H9 (cell line): ENCODE data around the gene ZFPM1. TPM values are rescaled to one million over a fixed set of nuclear protein-coding genes. Genes with fewer than 3 reads are reported as not detected.

Experiments
- DNase-seq: peaks from one replicate; pipeline ENCODE4 v3.0.0-alpha.2; 2017
- H2AFZ ChIP-seq: one replicate; pipeline ENCODE4 v1.6.1; 2013; ENCODE audit warnings: mild to moderate bottlenecking, low read length, control low read depth, moderate library complexity
- H2AK5ac ChIP-seq: 2 replicates; pipeline ENCODE4 v1.6.1; 2013; ENCODE audit warnings: low read length, control low read depth, mixed read lengths; ENCODE audit not compliant: insufficient read length
- H2BK120ac ChIP-seq: one replicate; pipeline ENCODE4 v1.6.1; 2013; ENCODE audit warnings: low read depth, mild to moderate bottlenecking, low read length, control low read depth, inconsistent platforms; ENCODE audit not compliant: poor library complexity, severe bottlenecking
- H2BK12ac ChIP-seq: 2 replicates; pipeline ENCODE4 v1.6.1; 2013; ENCODE audit warnings: low read length, control low read depth, mixed read lengths, low read depth; ENCODE audit not compliant: insufficient read length
- H2BK15ac ChIP-seq: 2 replicates; pipeline ENCODE4 v1.6.1; 2013; ENCODE audit warnings: low read depth, low read length, control low read depth
- H2BK20ac ChIP-seq: one replicate; pipeline ENCODE4 v1.6.1; 2013; ENCODE audit warnings: low read depth, mild to moderate bottlenecking, low read length, control low read depth, inconsistent platforms; ENCODE audit not compliant: poor library complexity, severe bottlenecking
- H2BK5ac ChIP-seq: 2 replicates; pipeline ENCODE4 v1.6.1; 2013; ENCODE audit warnings: low read length, control low read depth, mixed read lengths; ENCODE audit not compliant: insufficient read length
- H3K14ac ChIP-seq: 2 replicates; pipeline ENCODE4 v1.6.1; 2013; ENCODE audit warnings: low read length, control low read depth; ENCODE audit not compliant: insufficient read depth
- H3K18ac ChIP-seq: 2 replicates; pipeline ENCODE4 v1.6.1; 2013; ENCODE audit warnings: low read depth, mild to moderate bottlenecking, mixed read lengths, low read length, control low read depth; ENCODE audit not compliant: insufficient read length
- H3K23ac ChIP-seq: 2 replicates; pipeline ENCODE4 v1.6.1; 2013; ENCODE audit warnings: low read length, control low read depth, mixed read lengths, low read depth; ENCODE audit not compliant: insufficient read length
- H3K23me2 ChIP-seq: 2 replicates; pipeline ENCODE4 v1.6.1; 2013; ENCODE audit warnings: low read depth, mild to moderate bottlenecking, mixed read lengths, low read length, control low read depth; ENCODE audit not compliant: insufficient read length, poor library complexity, severe bottlenecking
- H3K27ac ChIP-seq: 2 replicates; pipeline ENCODE4 v1.5.1; 2013; ENCODE audit warnings: low read length, control low read depth, mixed read lengths, low read depth; ENCODE audit not compliant: insufficient read length
- H3K27me3 ChIP-seq: 2 replicates; pipeline ENCODE4 v1.6.1; 2013; ENCODE audit warnings: low read length, control low read depth, inconsistent platforms; ENCODE audit not compliant: insufficient read depth
- H3K4ac ChIP-seq: 2 replicates; pipeline ENCODE4 v1.6.1; 2013; ENCODE audit warnings: low read depth, mild to moderate bottlenecking, control low read depth, inconsistent platforms, low read length, moderate library complexity
- H3K4me1 ChIP-seq: 2 replicates; pipeline ENCODE4 v1.6.1; 2013; ENCODE audit warnings: low read length, control low read depth, inconsistent platforms; ENCODE audit not compliant: insufficient read depth
- H3K4me2 ChIP-seq: 2 replicates; pipeline ENCODE4 v1.6.1; 2013; ENCODE audit warnings: low read length, control low read depth, mixed read lengths; ENCODE audit not compliant: insufficient read length, insufficient read depth
- H3K56ac ChIP-seq: 2 replicates; pipeline ENCODE4 v1.6.1; 2013; ENCODE audit warnings: low read depth, mild to moderate bottlenecking, mixed read lengths, low read length, control low read depth; ENCODE audit not compliant: insufficient read length
- H3K79me1 ChIP-seq: 2 replicates; pipeline ENCODE4 v1.6.1; 2013; ENCODE audit warnings: low read depth, mild to moderate bottlenecking, moderate library complexity, low read length, control low read depth, inconsistent platforms; ENCODE audit not compliant: insufficient read depth, poor library complexity, severe bottlenecking
- H3K79me2 ChIP-seq: 2 replicates; pipeline ENCODE4 v1.6.1; 2013; ENCODE audit warnings: low read length, control low read depth, inconsistent platforms; ENCODE audit not compliant: insufficient read depth
- H3K9ac ChIP-seq: 2 replicates; pipeline ENCODE4 v1.6.1; 2013; ENCODE audit warnings: low read length, control low read depth, mixed read lengths; ENCODE audit not compliant: insufficient read length; ENCODE audit errors: extremely low read depth
- H3K9me3 ChIP-seq: one replicate; pipeline ENCODE4 v1.6.1; 2013; ENCODE audit warnings: low read depth, low read length, inconsistent platforms; ENCODE audit not compliant: control insufficient read depth
- H3T11ph ChIP-seq: one replicate; pipeline ENCODE4 v1.6.1; 2013; ENCODE audit warnings: mild to moderate bottlenecking, low read length, control low read depth, inconsistent platforms
- H4K20me1 ChIP-seq: one replicate; pipeline ENCODE4 v1.6.1; 2013; ENCODE audit not compliant: control insufficient read depth, insufficient read length, insufficient read depth
- H4K5ac ChIP-seq: 2 replicates; pipeline ENCODE4 v1.6.1; 2013; ENCODE audit warnings: low read depth, mild to moderate bottlenecking, mixed read lengths, low read length, control low read depth; ENCODE audit not compliant: insufficient read length
- H4K8ac ChIP-seq: replicated peaks from 2 replicates; pipeline ENCODE4 v1.6.1; 2013; ENCODE audit warnings: low read length, control low read depth, mixed read lengths, low read depth; ENCODE audit not compliant: insufficient read length
- H4K91ac ChIP-seq: 2 replicates; pipeline ENCODE4 v1.6.1; 2013; ENCODE audit warnings: low read depth, mild to moderate bottlenecking, moderate library complexity, mixed read lengths, low read length, control low read depth; ENCODE audit not compliant: insufficient read length
- H3K27ac Mint-ChIP-seq, 3 experiments: 2 replicates in 2 of 3; 3 replicates in 1 of 3; pipeline ENCODE4 v1.8.0; 2020 to 2021; ENCODE audit warnings: mixed read lengths in 3 of 3, mild to moderate bottlenecking in 1 of 3, moderate library complexity in 1 of 3
- H3K27me3 Mint-ChIP-seq: 2 replicates; pipeline ENCODE4 v1.8.0; 2021; ENCODE audit warnings: low read depth, mild to moderate bottlenecking, moderate library complexity, mixed read lengths
- H3K36me3 Mint-ChIP-seq, 3 experiments: 2 replicates in 2 of 3; 3 replicates in 1 of 3; pipeline ENCODE4 v1.8.0; 2020 to 2021; ENCODE audit warnings: low read depth in 3 of 3, mixed read lengths in 3 of 3; ENCODE audit not compliant: insufficient read depth in 1 of 3
- H3K4me1 Mint-ChIP-seq, 2 experiments: 2 replicates each; pipeline ENCODE4 v1.8.0; 2020; ENCODE audit warnings: mixed read lengths in 2 of 2
- H3K4me3 Mint-ChIP-seq, 2 experiments: 2 replicates in 1 of 2; 3 replicates in 1 of 2; pipeline ENCODE4 v1.8.0; 2020 to 2021; ENCODE audit warnings: mild to moderate bottlenecking in 2 of 2, mixed read lengths in 2 of 2, moderate library complexity in 1 of 2
- H3K9me3 Mint-ChIP-seq, 2 experiments: 2 replicates in 1 of 2; 3 replicates in 1 of 2; pipeline ENCODE4 v1.8.0; 2020; ENCODE audit warnings: mild to moderate bottlenecking in 2 of 2, mixed read lengths in 2 of 2, moderate library complexity in 1 of 2
- WGBS: extraction: QIAGEN DNeasy Blood & Tissue Kit; methylation state at CpG from one replicate; pipeline ENCODE4 v1.1.7; 2013; ENCODE audit warnings: missing lambda C conversion rate, low lambda C conversion rate, mixed read lengths; ENCODE audit not compliant: insufficient read length; ENCODE audit errors: extremely low coverage; 5-methylcytosine and 5-hydroxymethylcytosine counted together
- total RNA-seq: library from RNA; stranded (reverse); gene quantifications from 2 replicates; pipeline ENCODE4 v1.2.1, GENCODE V29; 2021
- TF ChIP-seq, protein P1 (sequence below): fragments of 200-600 bp; sonication (generic); conservative IDR thresholded peaks from 3 replicates; pipeline ENCODE4 v1.8.0; 2021; ENCODE audit warnings: antibody characterized with exemption, mild to moderate bottlenecking

The ZFPM1 gene
- total RNA-seq, 1 experiment from 2014 or later = 3.6 TPM

DNA sequence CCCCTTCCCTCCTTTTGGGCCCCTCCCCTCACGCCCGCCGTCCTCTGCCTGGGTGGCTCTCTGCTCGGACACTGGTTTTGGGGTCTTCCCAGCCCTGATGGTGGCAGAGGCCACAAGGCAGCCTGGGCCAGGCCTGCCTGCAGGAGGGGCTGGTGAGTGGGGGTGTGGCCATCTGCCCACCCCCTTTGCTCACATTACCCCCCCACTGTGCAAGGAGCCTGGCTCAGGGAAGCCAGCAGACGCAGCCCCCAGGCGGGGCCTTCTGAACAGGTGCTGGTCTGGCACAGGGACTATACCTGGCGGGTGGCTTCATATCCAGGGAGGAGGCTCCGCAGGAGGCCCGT lies 10.7 kb upstream of the ZFPM1 start:
- H3K27me3 ChIP-seq = no peaks in the 10 kb centered on the region
- TF ChIP-seq, protein P1, sequence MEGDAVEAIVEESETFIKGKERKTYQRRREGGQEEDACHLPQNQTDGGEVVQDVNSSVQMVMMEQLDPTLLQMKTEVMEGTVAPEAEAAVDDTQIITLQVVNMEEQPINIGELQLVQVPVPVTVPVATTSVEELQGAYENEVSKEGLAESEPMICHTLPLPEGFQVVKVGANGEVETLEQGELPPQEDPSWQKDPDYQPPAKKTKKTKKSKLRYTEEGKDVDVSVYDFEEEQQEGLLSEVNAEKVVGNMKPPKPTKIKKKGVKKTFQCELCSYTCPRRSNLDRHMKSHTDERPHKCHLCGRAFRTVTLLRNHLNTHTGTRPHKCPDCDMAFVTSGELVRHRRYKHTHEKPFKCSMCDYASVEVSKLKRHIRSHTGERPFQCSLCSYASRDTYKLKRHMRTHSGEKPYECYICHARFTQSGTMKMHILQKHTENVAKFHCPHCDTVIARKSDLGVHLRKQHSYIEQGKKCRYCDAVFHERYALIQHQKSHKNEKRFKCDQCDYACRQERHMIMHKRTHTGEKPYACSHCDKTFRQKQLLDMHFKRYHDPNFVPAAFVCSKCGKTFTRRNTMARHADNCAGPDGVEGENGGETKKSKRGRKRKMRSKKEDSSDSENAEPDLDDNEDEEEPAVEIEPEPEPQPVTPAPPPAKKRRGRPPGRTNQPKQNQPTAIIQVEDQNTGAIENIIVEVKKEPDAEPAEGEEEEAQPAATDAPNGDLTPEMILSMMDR = no peak; the same call in 2 of the 3 replicates
- no peaks in the 10 kb centered on the region for H3K9me3 ChIP-seq
- H3K23me2 ChIP-seq = no peaks in the 10 kb centered on the region
- no peak overlapping the region for H3K18ac ChIP-seq
- no peak overlapping the region for H2AFZ ChIP-seq
- no peaks in the 10 kb centered on the region for H3K79me1 ChIP-seq
- H4K5ac ChIP-seq = no peak overlapping the region
- H3K4me1 ChIP-seq = no peaks in the 10 kb centered on the region
- H3K23ac ChIP-seq = no peak overlapping the region
- no peak for DNase-seq
- no peak overlapping the region for H3K4ac ChIP-seq
- H2BK5ac ChIP-seq = no peak overlapping the region
- H3K9ac ChIP-seq = no peak overlapping the region
- H3K4me2 ChIP-seq = no peak overlapping the region
- no peak overlapping the region for H3K56ac ChIP-seq
- no peak overlapping the region for H2BK15ac ChIP-seq
- Mint-ChIP-seq H3K9me3 (no peaks in the 10 kb centered on the region), H3K27me3 (peaks cover 7% of the 10 kb centered on the region), H3K4me3 (no peak overlapping the region), H3K27ac (no peak overlapping the region), H3K4me1 (peaks cover 2 to 8% of the 10 kb centered on the region in 2 experiments; a peak in 3 of 4 replicates), H3K36me3 (no peaks in the 10 kb centered on the region)
- H2AK5ac ChIP-seq = no peak overlapping the region
- no peak overlapping the region for H4K91ac ChIP-seq
- H3K14ac ChIP-seq = no peak overlapping the region
- H2BK20ac ChIP-seq = no peak overlapping the region
- no peaks in the 10 kb centered on the region for H3K79me2 ChIP-seq
- no CpG with 5 or more reads among the region's 9 CpGs for WGBS
- H3K27ac ChIP-seq = no peak overlapping the region
- H2BK12ac ChIP-seq = no peak overlapping the region
- H4K8ac ChIP-seq = no peak overlapping the region
- H3T11ph ChIP-seq = no peak overlapping the region
- H4K20me1 ChIP-seq = no peaks in the 10 kb centered on the region
- no peak overlapping the region for H2BK120ac ChIP-seq
